NCI-H2171 treated with DMSO at 0.1 percent for 48 hours (cell line): ENCODE results near the gene TSPAN6.

Source experiments
- DNase-seq: peaks from one replicate; lab custom pipeline; 2025; lab: John Stamatoyannopoulos, UW

Gene TSPAN6

DNA sequence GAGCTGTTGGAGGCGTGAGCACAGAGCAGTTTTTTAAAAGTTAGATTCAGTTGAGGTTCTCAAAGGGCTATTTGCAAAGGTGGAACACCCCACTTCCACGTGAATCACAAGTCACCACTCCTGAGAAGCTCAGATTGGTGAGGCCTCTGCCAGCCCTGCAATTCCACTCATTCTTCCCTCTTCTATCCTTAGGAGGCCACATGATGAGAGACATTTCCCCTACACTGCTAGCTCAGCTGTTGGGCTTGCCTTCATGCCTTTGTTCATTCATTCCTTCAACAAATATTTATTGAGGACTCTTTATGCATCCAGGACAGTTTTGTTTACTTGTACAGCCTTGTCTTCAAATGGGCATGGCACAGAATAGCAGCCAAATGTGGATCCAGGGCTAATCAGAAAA, 11.1 kb upstream of the TSPAN6 start:
- DNase-seq: no peak

DNA sequence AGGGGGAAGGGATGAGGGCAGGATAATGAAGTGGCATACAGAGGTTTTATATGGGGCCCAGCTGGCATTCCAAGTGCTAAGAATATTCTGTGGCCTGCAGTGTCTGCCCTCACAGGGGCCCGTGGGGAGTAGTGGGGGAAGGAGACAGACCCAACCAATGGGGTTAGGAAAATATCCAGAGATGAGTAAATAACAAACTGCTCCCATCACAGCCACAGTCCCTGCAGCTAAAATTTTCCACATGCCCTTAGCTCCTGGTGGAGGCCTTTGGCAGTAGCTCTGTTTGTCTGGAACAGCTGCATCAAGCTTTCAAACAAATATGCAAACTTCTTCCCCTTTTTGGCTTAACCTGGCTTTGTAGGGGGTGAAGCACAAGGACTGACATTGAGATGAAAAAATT, 10.5 kb upstream of the TSPAN6 start:
- DNase-seq: no peak

DNA sequence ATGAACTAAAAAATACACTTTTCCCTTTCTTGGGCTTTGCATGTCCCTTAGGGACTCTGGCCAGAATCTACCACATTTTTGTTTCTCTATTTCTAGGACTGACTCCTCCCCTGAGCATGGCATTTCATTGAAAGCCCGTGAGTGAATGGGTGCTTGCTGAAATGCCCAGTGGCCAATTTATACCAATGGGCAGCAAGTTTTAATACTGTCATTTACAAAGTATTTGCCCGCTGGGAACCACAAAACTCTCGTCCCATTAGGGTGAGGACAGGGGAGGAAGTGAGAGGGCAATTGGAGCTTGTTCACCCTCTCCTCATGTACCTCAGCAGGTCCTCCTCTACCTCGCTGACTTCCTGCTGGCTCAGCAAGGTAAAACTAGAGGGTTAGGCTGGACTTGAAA, 8.5 kb upstream of the TSPAN6 start:
- DNase-seq: no peak

DNA sequence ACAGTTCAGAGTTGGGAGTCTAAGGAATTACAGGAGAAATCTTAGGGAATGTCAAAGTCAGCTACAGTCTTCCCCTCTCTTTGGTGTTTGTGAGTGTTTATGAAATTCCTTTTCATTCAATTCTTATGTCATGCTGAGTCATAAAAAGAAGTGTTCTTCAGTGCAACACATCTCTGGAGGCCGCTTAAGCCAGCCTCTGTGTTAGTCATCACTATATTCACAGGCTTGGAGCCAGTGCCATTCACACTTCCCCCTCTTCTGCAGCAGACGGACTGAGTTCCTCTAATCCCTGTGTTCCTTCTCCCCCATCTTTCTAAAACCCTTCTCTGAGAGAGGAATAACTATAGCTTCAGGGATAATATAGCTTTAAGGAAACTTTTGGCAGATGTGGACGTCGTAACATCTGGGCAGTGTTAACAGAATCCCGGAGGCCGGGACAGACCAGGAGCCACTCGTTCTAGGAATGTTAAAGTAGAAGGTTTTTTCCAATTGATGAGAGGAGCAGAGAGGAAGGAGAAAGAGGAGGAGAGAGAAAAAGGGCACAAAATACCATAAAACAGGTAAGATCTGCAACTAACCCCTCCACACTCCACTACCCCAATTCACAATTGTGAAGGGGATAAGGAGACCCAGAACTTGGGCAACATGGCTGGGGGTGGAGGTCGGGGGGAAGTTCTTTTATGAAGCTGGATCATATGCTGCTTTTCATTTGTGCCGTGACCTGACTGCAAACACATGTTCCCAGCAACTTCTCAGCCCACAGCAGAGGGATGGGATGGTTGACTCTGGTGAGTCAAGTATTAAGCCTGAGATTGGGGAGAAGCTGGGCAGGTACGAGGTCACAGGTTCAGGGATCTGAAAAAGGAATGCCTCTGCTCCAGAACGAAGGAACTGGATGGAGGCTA, 7.6 kb upstream of the TSPAN6 start, which contains the start of gene SRPX2:
Gene SRPX2, plus strand, starts transcription at position 244 of the 905 bp plus-strand sequence. CDS start 2,124 bp downstream, outside the sequence.
- no peak for DNase-seq

DNA sequence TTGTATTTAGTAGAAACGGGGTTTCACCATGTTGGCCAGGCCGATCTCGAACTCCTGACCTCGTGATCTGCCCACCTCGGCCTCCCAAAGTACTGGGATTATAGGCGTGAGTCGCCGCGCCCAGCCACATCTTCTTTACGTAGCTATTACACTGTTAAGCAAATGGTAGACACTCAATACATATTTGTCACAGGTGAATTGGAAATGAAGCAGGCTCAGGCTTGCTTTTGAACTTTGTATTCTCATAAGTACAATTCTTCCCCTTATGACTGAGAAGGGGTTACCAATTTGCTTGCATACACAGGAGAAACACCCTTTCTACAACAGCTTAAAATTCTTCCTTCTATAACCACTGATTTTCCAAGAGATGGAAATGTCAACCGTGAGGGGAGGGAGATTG, 6.6 kb upstream of the TSPAN6 start:
- no peak for DNase-seq

DNA sequence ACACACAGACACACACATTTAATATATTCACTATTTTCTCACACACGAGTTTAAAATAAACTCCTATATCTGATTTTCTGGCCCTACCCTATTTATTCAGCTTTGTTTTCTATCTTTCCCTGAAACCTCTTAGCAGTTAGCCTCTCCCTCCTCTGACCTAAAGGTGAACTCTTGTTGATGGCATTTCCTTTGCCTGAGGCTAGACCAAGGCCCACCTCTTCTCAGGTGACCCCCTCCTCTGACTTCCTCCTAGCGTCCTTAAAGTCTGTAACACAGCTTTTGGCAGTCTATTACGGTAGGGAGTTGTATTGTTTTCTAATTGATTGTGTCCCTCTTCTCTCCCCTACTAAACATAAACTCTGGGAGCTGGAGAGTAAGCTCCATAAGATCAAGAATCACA, 5.7 kb upstream of the TSPAN6 start:
- no peak for DNase-seq

DNA sequence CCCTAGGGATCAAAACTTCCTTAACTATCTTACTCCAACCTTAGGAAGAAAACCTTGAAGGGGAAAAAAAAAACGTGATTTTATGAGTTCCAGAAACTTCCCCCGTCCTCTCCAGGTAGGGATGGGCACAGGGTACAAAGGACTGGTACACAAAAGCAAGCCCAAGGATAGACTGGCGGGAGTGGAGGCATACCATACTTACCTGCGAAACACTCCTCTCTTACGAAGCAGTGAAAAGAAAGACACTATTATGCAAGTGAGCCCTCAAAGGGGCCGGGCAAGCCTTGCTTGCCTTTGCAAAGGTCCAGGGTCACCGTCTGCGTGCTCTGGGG, 651 bp downstream of the TSPAN6 start:
- no peak for DNase-seq

DNA sequence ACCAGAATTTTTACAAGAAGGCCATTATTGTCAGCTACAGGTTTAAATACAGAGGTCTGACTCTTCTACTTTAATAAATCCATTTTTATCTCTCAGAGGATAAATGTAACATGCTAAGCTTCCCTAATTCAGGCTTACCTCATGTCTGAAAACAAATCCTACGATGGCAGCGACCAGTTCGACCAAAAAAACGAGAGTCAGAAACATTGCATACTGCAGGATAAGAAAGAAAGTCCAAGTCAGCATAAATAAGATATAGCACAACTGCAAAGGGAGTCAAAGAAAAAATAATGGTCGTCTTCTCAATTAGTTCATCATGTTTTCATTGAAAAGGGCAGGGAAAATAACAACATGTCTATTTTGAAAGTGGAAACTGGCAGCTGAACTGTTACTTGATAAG, 1.6 kb downstream of the TSPAN6 start:
- DNase-seq: no peak

DNA sequence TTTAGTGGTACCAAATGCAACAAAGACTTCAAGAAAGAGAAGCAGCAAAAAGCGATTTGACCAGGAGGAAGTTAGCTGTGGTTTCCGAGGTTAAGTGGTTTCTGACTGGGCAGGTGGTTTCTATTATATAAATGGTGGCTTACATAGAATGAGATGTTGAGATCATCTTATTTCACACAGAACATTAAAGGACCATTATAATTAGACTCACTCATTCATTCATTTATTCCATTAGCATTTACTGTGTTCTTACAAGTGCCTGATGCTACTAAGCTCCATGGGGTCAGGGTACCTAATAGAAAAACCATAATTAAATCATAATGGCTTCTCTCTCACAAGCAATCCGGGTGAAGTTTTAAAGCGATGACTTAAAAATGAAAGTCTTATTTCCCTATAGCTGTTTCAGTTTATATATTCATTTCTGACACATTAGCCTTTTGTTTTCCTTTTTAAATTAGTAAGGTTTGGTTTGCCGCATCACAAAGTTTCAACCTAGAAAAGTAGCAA, 10.6 kb downstream of the TSPAN6 start:
- DNase-seq: no peak

DNA sequence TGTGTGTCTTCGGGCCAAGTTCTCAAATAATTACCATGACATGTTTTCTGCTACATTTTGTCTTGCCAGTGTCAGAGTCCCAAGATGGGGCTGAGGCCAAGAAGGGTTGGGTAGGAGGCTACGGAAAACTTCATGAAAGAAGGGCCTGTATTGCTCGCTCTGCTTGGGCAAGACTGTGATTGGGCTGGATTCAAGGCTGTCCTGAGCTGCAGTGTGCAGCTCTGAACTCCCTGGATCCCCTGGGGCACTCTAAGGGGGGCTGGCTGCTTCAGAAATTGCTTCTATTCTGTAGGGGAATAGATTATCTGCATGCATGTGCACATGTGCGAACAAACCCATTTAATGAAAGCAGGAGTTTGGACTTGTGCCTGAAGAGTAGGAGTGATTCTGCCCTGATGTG, 13.6 kb downstream of the TSPAN6 start:
- no peak for DNase-seq

DNA sequence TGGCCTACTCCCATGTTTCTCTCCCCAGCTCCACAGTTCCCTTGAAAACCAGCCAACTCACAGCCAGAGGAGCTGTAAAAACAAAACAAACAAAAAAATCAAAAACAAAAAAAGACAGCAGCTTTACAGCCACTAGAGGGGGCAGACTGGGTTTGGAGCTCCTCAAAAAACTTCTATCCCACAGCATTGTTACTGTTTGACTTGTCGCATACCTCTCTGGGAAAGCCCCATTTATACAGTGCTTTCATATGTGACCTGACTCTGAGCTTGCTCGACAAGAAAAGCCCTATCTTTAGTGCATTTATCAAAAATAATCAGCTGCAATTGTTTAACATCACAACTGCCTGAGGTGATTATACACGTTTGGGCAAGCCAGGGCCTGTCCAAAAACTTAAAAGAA, 21.6 kb downstream of the TSPAN6 start:
- DNase-seq: peak; percentile 64

DNA sequence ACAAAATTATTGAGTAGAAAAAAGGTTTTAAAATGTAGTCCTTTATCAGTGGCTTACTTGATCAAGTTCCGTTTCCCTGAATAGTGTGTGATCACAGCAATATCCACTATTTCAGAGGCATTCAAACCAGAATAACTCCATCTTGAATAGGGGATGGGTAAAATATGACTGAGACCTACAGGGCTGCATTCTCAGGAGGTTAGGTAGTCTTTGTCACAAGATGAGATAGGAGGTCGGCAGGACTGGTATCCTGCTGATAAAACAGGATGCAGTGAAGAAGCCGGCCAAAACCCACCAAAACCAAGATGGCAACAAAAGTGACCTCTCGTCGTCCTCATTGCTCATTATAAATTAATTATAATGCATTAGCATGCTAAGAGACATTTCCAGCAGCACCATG, 24.7 kb downstream of the TSPAN6 start:
- no peak for DNase-seq

DNA sequence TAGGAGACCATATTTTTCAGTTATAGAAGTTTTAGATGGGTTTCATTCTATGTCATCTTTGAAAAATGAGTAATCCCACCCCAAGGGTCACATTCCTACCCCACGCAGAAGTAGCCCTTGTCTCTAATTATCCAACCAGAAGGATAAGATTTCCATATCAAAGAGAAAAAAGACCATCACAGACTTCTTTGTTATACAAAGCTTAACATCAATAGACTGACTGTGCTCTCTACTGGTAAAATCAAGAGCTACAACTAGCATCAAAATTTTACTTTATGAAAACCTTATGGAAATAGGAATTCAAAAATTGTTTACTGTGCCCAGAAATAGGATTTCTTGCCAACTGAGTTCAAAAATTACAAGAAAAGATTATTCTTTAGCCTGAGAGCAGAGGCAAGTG, 27.0 kb downstream of the TSPAN6 start:
- DNase-seq: no peak

DNA sequence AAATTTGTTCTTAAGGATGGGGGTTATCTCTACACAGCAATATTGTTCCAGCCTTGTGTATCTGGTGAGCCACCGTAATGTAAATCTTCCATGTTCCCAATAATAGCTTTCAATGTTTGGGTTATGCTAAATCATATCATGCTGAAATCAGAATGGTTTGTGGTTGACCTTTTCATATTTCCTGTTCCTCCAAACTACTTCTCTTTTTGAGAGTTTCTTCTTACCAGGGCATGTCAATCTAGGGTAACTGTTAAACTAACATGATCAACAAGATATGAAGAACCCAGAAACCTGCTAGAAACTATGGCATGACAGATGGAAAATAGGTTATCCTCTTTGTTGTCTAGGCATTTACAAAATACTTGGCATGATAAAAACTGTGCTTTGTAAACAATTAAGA, 29.9 kb downstream of the TSPAN6 start:
- no peak for DNase-seq

DNA sequence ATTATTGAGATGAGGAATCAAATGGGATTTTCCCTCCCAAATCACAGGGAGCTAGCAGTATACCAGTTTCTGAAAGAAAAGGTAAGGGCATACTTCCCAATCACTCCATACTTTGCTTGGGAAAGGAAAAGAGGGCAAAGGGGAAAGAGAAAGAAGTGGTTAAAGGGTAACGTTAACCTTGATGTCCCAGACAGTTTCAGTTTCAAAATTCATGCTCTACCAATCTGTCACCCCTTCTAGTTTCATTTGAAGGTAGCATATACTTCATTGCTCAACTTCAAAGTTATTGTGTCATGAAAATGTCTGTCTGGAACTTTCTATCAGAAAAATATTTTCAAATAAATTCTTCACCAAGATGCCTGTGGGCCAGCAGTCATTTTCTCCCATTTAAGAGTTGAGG, 35.8 kb downstream of the TSPAN6 start:
- DNase-seq: no peak

DNA sequence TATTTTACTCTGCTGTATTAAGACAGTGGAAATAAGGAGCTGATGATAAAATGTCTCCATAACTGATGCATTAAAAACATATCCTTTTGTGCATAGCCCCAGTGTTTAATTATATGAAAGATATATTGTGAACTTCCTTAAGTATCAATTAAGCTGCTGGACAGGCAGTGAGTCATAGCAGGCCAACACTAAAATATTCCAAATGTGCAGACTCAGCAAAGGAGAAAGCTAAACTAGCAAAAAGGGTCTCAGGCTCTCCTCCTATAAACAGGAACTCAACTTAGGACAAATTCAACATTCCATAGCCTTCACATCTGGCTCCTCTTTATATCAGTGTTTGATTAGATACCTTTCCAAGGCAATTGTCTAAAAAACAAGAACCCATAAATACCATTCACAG, 36.3 kb downstream of the TSPAN6 start:
- no peak for DNase-seq

DNA sequence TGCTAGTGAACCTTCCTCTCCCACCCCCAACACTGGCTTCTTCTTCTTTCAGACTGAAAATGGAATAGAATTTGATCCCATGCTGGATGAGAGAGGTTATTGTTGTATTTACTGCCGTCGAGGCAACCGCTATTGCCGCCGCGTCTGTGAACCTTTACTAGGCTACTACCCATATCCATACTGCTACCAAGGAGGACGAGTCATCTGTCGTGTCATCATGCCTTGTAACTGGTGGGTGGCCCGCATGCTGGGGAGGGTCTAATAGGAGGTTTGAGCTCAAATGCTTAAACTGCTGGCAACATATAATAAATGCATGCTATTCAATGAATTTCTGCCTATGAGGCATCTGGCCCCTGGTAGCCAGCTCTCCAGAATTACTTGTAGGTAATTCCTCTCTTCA, 37.1 kb downstream of the TSPAN6 start:
- DNase-seq: no peak

DNA sequence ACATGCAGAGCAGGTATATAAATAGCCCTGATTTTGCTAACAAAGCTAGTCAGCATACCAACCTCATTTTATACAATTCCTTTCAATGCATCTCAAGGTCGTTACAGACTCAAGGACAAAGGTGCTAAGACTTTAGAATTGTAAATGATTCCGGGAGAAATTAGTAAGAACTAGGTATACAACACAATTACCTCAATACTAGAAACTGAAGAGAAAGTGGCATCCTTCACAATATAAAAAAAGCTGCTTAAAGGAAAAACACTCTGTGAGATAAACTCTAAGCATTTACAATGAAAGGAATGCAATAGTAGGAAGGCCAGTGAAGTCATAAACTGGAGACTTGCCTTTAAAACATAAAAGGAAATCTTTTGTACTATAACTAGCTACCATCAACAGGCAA, 40.0 kb downstream of the TSPAN6 start:
- no peak for DNase-seq

DNA sequence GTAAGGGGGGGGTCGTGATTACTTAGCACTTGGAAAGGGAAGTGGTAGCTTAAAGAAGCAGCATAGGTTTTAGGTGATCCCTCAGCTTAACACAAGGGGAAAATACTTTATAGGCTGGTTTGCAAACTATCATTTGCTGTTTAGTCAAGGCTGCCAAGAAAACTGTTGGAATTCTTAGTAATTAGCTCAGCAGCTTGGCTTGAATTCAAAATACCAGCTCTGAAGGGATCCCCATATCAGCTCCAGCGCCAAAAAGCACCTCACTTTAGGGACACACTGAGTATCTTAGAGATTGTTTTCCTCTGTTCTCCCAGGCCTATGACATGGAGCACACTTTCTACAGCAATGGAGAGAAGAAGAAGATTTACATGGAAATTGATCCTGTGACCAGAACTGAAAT, 43.0 kb downstream of the TSPAN6 start:
- DNase-seq: no peak

DNA sequence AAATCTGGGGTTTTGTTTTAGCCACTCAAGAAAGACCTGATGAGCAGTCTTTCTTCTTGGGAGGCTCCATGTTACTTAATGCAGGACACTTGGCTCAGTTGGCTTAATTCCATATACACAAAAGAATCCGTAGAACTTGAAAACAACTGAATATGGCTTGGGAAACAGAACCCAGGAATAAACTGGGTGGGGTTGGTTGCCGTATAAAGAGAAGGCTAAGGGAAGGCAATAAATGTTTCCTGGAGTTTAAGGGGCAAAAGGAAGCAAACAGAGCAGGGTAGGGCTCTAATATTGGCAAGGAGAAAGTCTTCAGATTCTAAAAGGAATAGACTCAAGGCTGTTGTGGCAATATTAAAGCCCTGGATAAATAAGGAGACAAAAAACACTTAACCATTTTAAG, 43.5 kb downstream of the TSPAN6 start:
- no peak for DNase-seq

DNA sequence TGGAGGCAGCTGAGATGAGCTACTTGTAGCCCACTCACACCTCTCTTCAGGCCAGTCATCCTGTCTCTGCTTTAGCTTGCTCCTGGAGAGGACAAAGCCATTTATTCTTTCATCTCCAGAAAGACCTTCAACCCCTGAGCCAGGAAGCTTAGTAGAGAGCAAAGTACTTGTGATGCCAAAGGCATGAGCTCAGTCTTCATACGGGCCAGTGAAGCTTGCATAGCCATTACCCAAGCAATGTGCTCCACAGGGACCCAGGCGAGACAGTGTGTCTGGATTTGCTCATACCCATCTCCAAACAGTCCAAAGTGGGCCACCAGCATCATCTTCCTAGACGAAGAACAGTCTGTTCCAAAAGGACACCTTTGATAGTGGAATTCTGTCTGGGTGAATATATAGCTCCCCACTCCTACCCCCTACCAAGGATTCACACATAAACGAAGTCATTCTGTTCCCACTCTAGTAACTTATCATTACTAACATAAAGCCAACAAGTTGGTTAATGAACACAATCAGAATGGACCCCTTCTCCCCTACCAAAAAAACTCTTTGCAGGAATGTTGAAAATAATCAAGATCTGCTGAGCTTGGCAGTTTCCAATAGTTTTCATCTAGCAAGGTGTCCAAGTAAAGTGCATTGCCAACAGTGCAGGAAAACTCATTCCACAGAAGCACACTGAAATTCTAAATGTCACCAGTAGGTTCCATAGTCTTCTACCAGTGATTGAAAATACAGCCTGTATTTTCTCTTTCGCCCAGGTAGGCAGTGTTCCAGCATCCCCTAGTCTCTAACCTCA, 45.2 kb downstream of the TSPAN6 start:
- DNase-seq: no peak

DNA sequence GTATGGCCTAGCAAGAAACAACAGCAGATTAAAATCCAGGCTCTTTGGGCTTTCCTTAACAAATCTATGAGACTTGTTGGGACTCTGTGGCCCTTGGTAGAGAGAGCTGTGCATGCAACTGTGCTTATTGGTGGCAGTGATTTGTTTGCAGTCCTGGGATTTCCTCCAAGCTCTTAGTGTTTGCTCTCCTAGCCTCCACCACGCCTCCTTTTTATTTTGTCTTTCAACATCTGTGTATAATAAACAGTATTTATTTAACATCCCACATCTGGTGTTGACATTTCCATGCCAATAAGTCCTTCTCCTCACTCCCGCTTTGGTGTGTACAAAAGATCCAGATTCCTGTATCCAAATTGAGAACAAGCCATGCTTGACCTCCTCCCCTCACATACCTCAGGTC, 48.7 kb downstream of the TSPAN6 start:
- DNase-seq: no peak

DNA sequence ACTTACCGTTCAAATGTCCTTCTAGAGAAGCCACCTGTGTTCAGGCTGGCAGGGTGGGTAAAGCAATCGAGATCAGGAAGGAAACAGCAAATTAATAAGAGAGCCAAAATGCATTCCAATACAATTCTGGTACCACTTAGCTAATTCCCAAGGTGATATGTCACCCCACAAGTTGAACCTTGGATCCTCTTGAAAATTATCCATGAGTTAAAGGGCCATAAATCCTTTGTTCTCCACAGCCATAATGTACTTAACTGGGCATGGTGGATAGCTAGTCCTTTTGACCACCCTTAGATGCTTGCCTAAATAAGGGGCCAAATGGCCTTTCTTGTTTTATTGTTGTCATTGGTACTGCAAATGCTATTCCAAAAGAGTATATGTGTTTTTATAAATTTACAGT, 49.9 kb downstream of the TSPAN6 start:
- no peak for DNase-seq
